ENCODE data around the gene MACROD1.
"Not testable (repeated sequence)": the region's sequence is repeated elsewhere in the genome, so short reads cannot be mapped to it uniquely, and the experiment has no call there.

DNA sequence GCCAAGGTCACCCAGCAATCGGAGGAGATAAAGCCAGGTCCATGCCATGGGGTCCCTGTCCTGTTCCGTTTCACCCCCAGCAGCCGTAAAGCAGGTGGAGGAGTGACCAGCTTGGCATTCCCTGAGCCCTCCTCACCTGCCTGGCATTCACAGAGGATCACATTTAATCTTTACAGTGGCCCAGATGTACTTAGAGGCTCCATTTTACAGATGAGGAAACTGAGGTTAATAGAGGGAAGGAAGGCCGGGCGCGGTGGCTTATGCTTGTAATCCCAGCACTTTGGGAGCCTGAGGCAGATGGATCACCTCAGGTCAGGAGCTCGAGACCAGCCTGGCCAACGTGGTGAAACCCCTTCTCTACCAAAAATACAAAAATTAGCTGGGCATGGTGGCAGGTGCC lies 118.5 kb downstream of the MACROD1 start:
- TF ChIP-seq, protein P1, sequence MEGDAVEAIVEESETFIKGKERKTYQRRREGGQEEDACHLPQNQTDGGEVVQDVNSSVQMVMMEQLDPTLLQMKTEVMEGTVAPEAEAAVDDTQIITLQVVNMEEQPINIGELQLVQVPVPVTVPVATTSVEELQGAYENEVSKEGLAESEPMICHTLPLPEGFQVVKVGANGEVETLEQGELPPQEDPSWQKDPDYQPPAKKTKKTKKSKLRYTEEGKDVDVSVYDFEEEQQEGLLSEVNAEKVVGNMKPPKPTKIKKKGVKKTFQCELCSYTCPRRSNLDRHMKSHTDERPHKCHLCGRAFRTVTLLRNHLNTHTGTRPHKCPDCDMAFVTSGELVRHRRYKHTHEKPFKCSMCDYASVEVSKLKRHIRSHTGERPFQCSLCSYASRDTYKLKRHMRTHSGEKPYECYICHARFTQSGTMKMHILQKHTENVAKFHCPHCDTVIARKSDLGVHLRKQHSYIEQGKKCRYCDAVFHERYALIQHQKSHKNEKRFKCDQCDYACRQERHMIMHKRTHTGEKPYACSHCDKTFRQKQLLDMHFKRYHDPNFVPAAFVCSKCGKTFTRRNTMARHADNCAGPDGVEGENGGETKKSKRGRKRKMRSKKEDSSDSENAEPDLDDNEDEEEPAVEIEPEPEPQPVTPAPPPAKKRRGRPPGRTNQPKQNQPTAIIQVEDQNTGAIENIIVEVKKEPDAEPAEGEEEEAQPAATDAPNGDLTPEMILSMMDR (IDR thresholded peaks at IDR 0.05; ENCODE audit: insufficient read depth, low read depth, low read length) = not testable (repeated sequence)
- not testable (repeated sequence) for TF ChIP-seq EZH2 (IDR thresholded peaks at IDR 0.05; ENCODE audit: insufficient read depth, low read length)

Data from astrocyte (in vitro differentiated cells and primary cell).